CD4-positive, alpha-beta memory T cell (primary cell): ENCODE measurements around the gene TET1. TPM values are rescaled to one million over a fixed set of nuclear protein-coding genes. Genes with fewer than 3 reads are reported as not detected.
"Not testable (repeated sequence)": the region's sequence is repeated elsewhere in the genome, so short reads cannot be mapped to it uniquely, and the experiment has no call there.

ENCODE experiments used
- CTCF ChIA-PET: fragments of 350-600 bp; sonication (Branson Sonifier 250); formaldehyde crosslinking; loops from one replicate; lab custom pipeline; 2021; ENCODE audit warnings: inconsistent platforms; ENCODE audit not compliant: partially characterized antibody; lab: Charles Lee
- POLR2A ChIA-PET: fragments of 350-600 bp; sonication (Branson Sonifier 250); formaldehyde crosslinking; loops from one replicate; lab custom pipeline; 2021; ENCODE audit not compliant: partially characterized antibody; lab: Charles Lee
- DNase-seq, 5 donors: peaks; one replicate each; pipeline versions ENCODE4 v3.0.0 to v3.0.0-alpha.2; 2020 to 2022; ENCODE audit warnings: mixed read lengths in 1 of 5
- H3K27ac ChIP-seq: one replicate; pipeline ENCODE4 v1.7.0; 2013; ENCODE audit warnings: low read depth, low read length
- H3K27me3 ChIP-seq: 2 replicates; pipeline ENCODE4 v1.7.0; 2013; ENCODE audit warnings: mild to moderate bottlenecking, low read length, moderate library complexity; ENCODE audit not compliant: insufficient read depth
- H3K36me3 ChIP-seq: 2 replicates; pipeline ENCODE4 v1.7.0; 2013; ENCODE audit warnings: mild to moderate bottlenecking, low read length, moderate library complexity; ENCODE audit not compliant: insufficient read depth
- H3K4me1 ChIP-seq: 2 replicates; pipeline ENCODE4 v1.7.0; 2013; ENCODE audit warnings: mild to moderate bottlenecking, low read length, moderate library complexity; ENCODE audit not compliant: insufficient read depth
- H3K4me3 ChIP-seq, 2 donors: one replicate each; pipeline ENCODE4 v1.7.0; 2013; ENCODE audit warnings: low read length in 2 of 2, mild to moderate bottlenecking in 1 of 2
- H3K9me3 ChIP-seq, 2 donors: one replicate each; pipeline ENCODE4 v1.7.0; 2013; ENCODE audit warnings: low read length in 2 of 2, control low read depth in 1 of 2; ENCODE audit not compliant: control insufficient read depth in 1 of 2
- H3K27ac Mint-ChIP-seq, 7 donors: one replicate each; pipeline ENCODE4 v1.8.0; 2020 to 2021; ENCODE audit warnings: mixed read lengths in 7 of 7, mild to moderate bottlenecking in 6 of 7, inconsistent platforms in 3 of 7, moderate library complexity in 3 of 7
- H3K27me3 Mint-ChIP-seq, 2 donors: one replicate each; pipeline ENCODE4 v1.8.0; 2020 to 2021; ENCODE audit warnings: mixed read lengths in 2 of 2
- H3K36me3 Mint-ChIP-seq, 2 donors: one replicate each; pipeline ENCODE4 v1.8.0; 2020 to 2021; ENCODE audit warnings: mixed read lengths in 2 of 2, inconsistent platforms in 1 of 2, mild to moderate bottlenecking in 1 of 2
- H3K4me1 Mint-ChIP-seq, 4 donors: one replicate each; pipeline ENCODE4 v1.8.0; 2020 to 2021; ENCODE audit warnings: mixed read lengths in 4 of 4, mild to moderate bottlenecking in 1 of 4
- H3K4me3 Mint-ChIP-seq, 8 donors: one replicate each; pipeline ENCODE4 v1.8.0; 2020 to 2021; ENCODE audit warnings: mixed read lengths in 8 of 8, mild to moderate bottlenecking in 7 of 8, moderate library complexity in 6 of 8, inconsistent platforms in 3 of 8
- H3K9me3 Mint-ChIP-seq, 8 donors: one replicate each; pipeline ENCODE4 v1.8.0; 2020 to 2021; ENCODE audit warnings: mixed read lengths in 8 of 8, mild to moderate bottlenecking in 5 of 8, inconsistent platforms in 3 of 8, moderate library complexity in 1 of 8
- intact Hi-C: fragments of 100-400 bp; cut with micrococcal nuclease; formaldehyde crosslinking; loops from one replicate; pipeline ENCODE4 v1.15.1; 2023
- polyA plus RNA-seq, 2 donors: library from polyadenylated mRNA; unstranded; fragments of 300-500 nt; fragmentation: Illumina TruSeq; gene quantifications; one replicate each; pipeline ENCODE4 v1.2.3, GENCODE V29; 2021
- total RNA-seq, 2 experiments: library from RNA; stranded (reverse); gene quantifications; one replicate each; pipeline ENCODE4 v1.2.3, GENCODE V29; 2021

Gene TET1
- total RNA-seq: 1 to 10 TPM; 1.4 to 1.5 TPM
- polyA plus RNA-seq: 1 to 10 TPM in 1 of 2 donors, under 1 TPM in 1; 0.71 to 1.0 TPM

DNA sequence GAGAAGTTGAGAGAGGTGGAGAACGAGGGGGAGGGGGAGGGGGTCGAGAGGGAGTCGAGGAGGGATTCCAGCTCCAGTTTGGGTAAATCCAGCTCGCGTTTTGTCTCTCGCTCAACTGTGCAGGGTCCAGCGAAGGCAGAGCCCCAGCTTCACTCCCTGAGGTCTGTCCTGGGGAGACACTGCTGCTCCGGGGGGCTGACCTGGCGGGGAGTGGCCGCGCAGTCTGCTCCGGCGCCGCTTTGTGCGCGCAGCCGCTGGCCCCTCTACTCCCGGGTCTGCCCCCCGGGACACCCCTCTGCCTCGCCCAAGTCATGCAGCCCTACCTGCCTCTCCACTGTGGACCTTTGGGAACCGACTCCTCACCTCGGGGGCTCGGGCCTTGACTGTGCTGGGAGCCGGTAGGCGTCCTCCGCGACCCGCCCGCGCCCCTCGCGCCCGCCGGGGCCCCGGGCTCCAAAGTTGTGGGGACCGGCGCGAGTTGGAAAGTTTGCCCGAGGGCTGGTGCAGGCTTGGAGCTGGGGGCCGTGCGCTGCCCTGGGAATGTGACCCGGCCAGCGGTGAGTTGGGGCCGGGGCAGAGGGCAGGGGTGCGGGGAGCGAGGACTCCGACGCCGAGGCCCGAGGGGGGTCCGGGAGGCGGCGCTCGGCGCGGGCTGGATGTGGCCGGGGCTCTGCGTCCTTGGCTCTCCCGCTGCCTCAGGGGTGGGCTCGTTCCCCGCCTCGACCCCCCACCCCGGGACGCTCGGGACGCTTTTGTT is at the start of gene TET1:
TSS of gene TET1 (plus strand) at position 152 of the 757 bp plus-strand sequence. CDS start 12,002 bp downstream, outside the sequence.
- H3K27ac Mint-ChIP-seq: no peak within 1 kb of the TSS
- intact Hi-C loops: loop anchor here (1.0 kb wide), 1 partner anchor 40 kb away; no protein-coding TSS in a partner anchor
- H3K9me3 Mint-ChIP-seq: no peaks in the 10 kb centered on the region
- Histone ChIP-seq H3K9me3 (no peaks in the 10 kb centered on the region), H3K4me3 (peak within 1 kb of the TSS in 1 of 2 donors; percentile 52), H3K27me3 (peaks cover 19% of the 10 kb centered on the region), H3K36me3 (no peaks in the 10 kb centered on the region), H3K27ac (no peak within 1 kb of the TSS), H3K4me1 (peaks cover 30% of the 10 kb centered on the region)
- peaks cover 15 to 34% (median 24%) of the 10 kb centered on the region in 4 donors for H3K4me1 Mint-ChIP-seq
- peak within 1 kb of the TSS; percentile 71 to 90 (median 78) for H3K4me3 Mint-ChIP-seq
- ChIA-PET CTCF (interaction anchor here (1.6 kb wide), 1 partner anchor 9 kb away, joined by 9 read pairs; no protein-coding TSS in a partner anchor), POLR2A (interaction anchor here (2.1 kb wide), 1 partner anchor 40 kb away, joined by 9 read pairs; no protein-coding TSS in a partner anchor)
- peak in 1 of 5 donors; percentile 17 for DNase-seq
- H3K27me3 Mint-ChIP-seq: peaks cover 42 to 48% of the 10 kb centered on the region in 2 donors
- H3K36me3 Mint-ChIP-seq: no peaks in the 10 kb centered on the region

DNA sequence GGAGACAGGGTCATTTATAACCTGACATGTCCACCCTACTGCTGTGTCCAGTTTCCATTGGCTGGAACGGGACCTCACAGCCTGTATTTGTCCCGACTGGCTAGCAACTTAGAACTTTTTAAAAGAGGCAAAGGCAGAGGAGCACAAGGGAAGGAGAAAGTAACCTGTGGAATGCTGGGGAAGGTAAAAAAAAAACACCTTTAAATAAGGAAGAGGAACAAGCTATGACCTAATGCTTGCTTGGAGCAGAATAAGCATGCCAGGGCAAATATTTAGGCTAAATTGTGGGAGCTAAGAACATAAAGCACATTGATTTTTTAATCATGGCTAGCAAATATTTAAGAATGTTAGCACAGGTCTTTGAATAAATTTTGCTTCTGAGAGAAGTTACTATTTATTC is 43.9 kb upstream of the TET1 start:
- H3K9me3 ChIP-seq, CTCF ChIA-PET, intact Hi-C loops, H3K4me3 Mint-ChIP-seq, H3K4me1 Mint-ChIP-seq, DNase-seq, H3K4me1 ChIP-seq, H3K27ac ChIP-seq, POLR2A ChIA-PET, H3K27me3 Mint-ChIP-seq, H3K4me3 ChIP-seq, H3K9me3 Mint-ChIP-seq, H3K27me3 ChIP-seq: not testable (repeated sequence)
- peak overlapping the region in 1 of 7 donors; percentile 61 for H3K27ac Mint-ChIP-seq
- peaks cover 11% of the 10 kb centered on the region for H3K36me3 ChIP-seq
- peaks cover 11 to 30% of the 10 kb centered on the region in 2 donors for H3K36me3 Mint-ChIP-seq

DNA sequence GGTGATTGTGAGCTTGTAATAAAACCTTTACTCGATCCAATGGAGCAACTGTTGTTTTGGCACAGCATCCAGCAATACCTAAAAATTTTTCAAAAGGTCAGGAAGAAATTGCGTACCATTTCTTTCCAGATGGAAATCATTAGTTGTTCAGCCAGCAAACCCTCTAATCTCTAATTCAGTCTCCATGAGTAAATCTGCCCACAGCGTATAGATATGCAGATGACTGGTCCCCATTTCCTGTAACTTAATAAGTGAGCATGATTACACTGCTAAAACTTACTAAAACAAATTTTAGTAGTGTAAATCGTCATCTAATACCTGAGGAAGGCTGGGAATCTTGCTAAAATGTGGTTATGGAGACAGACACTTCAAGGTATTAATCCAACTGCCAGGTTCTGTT is 43.4 kb upstream of the TET1 start:
- intact Hi-C loops: no loop called here
- ChIA-PET CTCF (no interaction called here), POLR2A (no interaction called here)
- Mint-ChIP-seq H3K27me3 (no peaks in the 10 kb centered on the region), H3K4me1 (peaks cover 0 to 5% (median 2%) of the 10 kb centered on the region in 4 donors), H3K36me3 (peaks cover 8 to 28% of the 10 kb centered on the region in 2 donors), H3K27ac (peak overlapping the region in 1 of 7 donors; percentile 46), H3K9me3 (no peaks in the 10 kb centered on the region), H3K4me3 (no peak overlapping the region)
- DNase-seq: no peak
- no peaks in the 10 kb centered on the region for H3K4me1 ChIP-seq
- no peaks in the 10 kb centered on the region for H3K9me3 ChIP-seq
- H3K36me3 ChIP-seq: peaks cover 11% of the 10 kb centered on the region
- H3K4me3 ChIP-seq: no peak overlapping the region
- H3K27ac ChIP-seq: no peak overlapping the region
- no peaks in the 10 kb centered on the region for H3K27me3 ChIP-seq

DNA sequence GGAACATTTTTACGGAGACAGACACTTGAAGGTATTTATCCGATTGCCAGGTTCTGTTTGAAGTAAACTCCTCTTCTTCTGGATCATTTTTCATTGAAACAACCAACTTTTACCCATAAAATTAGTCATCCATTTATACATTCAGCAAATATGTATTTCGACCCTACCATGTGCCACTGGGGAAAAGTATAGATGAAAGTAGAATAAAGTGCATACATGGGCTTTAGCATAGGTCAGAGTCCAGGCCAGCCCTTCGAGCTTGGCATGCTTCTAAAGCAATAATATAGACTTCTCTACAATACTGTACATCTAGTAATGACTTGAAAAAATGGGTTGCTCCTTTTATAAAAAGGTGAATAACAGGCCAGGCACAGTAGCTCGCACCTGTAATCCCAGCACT is 42.9 kb upstream of the TET1 start:
- Mint-ChIP-seq H3K36me3 (peaks cover 12 to 32% of the 10 kb centered on the region in 2 donors), H3K27ac (peak overlapping the region in 1 of 7 donors; percentile 4), H3K4me3 (no peak overlapping the region), H3K9me3 (no peaks in the 10 kb centered on the region), H3K4me1 (peaks cover 0 to 5% (median 4%) of the 10 kb centered on the region in 4 donors), H3K27me3 (no peaks in the 10 kb centered on the region)
- no peaks in the 10 kb centered on the region for H3K9me3 ChIP-seq
- no peaks in the 10 kb centered on the region for H3K27me3 ChIP-seq
- H3K36me3 ChIP-seq: peaks cover 11% of the 10 kb centered on the region
- ChIA-PET CTCF (no interaction called here), POLR2A (no interaction called here)
- no peak for DNase-seq
- H3K27ac ChIP-seq: no peak overlapping the region
- H3K4me3 ChIP-seq: no peak overlapping the region
- no peaks in the 10 kb centered on the region for H3K4me1 ChIP-seq
- intact Hi-C loops: no loop called here

DNA sequence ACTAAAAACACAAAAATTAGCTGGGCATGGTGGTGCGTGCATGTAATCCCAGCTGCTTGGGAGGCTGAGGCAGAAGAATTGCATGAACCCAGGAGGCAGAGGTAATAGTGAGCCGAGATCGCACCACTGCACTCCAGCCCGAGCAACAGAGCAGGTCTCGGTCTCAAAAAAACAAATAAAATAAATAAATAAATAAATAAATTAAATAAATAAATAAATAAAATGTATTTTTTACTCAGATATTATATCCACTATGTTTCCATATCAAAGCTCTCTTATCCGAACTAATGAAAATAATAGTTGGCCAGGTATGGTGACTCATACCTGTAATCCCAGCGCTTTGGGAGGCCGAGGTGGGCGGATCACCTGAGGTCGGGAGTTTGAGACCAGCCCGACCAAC is 41.5 kb upstream of the TET1 start:
- H3K4me1 ChIP-seq, CTCF ChIA-PET, H3K4me3 Mint-ChIP-seq, DNase-seq, H3K4me1 Mint-ChIP-seq, H3K27ac Mint-ChIP-seq, H3K9me3 ChIP-seq, H3K27me3 Mint-ChIP-seq, H3K27me3 ChIP-seq, intact Hi-C loops, H3K9me3 Mint-ChIP-seq, H3K4me3 ChIP-seq, POLR2A ChIA-PET, H3K27ac ChIP-seq: not testable (repeated sequence)
- H3K36me3 ChIP-seq: peaks cover 11% of the 10 kb centered on the region
- H3K36me3 Mint-ChIP-seq: peaks cover 10 to 32% of the 10 kb centered on the region in 2 donors

DNA sequence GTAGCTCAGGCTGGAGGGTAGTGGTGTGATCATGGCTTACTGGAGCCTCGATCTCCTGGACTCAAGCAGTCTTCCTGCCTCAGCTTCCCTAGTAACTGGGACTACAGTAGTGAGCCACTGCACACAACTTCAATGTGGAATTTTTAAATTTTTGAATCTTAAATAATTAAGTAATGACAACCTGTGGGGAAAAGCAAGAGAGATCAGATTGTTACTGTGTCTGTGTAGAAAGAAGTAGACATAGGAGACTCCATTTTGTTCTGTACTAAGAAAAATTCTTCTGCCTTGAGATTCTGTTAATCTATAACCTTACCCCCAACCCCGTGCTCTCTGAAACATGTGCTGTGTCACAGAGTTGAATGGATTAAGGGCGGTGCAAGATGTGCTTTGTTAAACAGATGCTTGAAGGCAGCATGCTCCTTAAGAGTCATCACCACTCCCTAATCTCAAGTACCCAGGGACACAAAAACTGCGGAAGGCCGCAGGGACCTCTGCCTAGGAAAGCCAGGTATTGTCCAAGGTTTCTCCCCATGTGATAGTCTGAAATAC is 34.6 kb upstream of the TET1 start:
- H3K27me3 Mint-ChIP-seq, H3K9me3 Mint-ChIP-seq, DNase-seq, H3K9me3 ChIP-seq, H3K36me3 ChIP-seq, H3K27me3 ChIP-seq, CTCF ChIA-PET, H3K4me1 ChIP-seq, H3K27ac ChIP-seq, H3K4me3 ChIP-seq, POLR2A ChIA-PET: not testable (repeated sequence)
- peak overlapping the region in 1 of 8 donors; percentile 46 for H3K4me3 Mint-ChIP-seq
- intact Hi-C loops: loop anchor here (2.0 to 10.0 kb wide), 3 partner anchors 193 to 379 kb away; partner anchors contain the start of genes CCAR1, DDX50, HNRNPH3 and PBLD
- peak overlapping the region in 3 of 7 donors; percentile 22 to 52 (median 52) for H3K27ac Mint-ChIP-seq
- H3K36me3 Mint-ChIP-seq: peaks cover 5 to 11% of the 10 kb centered on the region in 2 donors
- peaks cover 5 to 13% (median 9%) of the 10 kb centered on the region in 4 donors for H3K4me1 Mint-ChIP-seq

DNA sequence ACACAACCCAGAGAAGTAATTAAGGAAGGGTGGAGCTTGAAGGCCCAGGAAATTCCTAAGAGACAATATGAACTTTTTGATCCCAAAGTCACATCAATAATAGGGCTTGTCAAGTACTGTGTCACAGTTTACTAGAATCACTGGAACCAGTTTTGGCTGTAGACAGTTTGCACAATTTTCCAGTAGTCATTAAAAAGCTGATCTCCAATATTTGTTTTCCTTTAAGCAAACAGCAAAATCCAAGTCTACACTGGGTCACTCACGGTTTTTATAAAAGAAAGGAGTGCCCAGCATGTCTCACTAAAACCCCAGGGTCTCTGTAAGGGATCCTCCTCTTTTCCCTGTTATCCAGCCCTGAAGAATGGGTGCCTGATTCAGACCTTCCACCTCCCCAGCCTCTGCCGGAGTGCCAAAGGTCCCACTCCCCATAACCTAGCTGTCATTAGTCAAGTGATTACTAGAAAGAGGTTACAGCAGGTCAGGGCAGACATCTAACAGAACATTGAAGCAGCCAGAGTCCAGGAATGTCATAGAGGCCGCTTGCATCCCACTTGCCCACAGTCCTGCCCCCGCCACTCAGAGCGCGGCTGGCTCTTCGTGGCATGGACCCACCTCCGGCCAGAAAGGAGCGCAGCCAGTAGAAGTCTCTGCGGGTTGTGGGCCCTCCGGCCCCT is 33.4 kb upstream of the TET1 start:
- H3K27me3 ChIP-seq: no peaks in the 10 kb centered on the region
- no peaks in the 10 kb centered on the region for H3K27me3 Mint-ChIP-seq
- H3K36me3 Mint-ChIP-seq: peaks cover 5 to 6% of the 10 kb centered on the region in 2 donors
- H3K27ac ChIP-seq: peak overlapping the region; percentile 94
- no peaks in the 10 kb centered on the region for H3K9me3 ChIP-seq
- DNase-seq: peak in 1 of 5 donors; percentile 1
- H3K4me1 ChIP-seq: peaks cover 8% of the 10 kb centered on the region
- peaks cover 5 to 13% (median 7%) of the 10 kb centered on the region in 4 donors for H3K4me1 Mint-ChIP-seq
- no peaks in the 10 kb centered on the region for H3K9me3 Mint-ChIP-seq
- intact Hi-C loops: loop anchor here (2.0 to 10.0 kb wide), 3 partner anchors 194 to 378 kb away; partner anchors contain the start of genes CCAR1, DDX50, HNRNPH3 and PBLD
- H3K4me3 ChIP-seq: peak overlapping the region; percentile 93
- H3K36me3 ChIP-seq: no peaks in the 10 kb centered on the region
- H3K27ac Mint-ChIP-seq: peak overlapping the region; percentile 82 to 98 (median 97)
- POLR2A ChIA-PET: interaction anchor here (0.7 kb wide), 1 partner anchor 74 kb away, joined by 3 read pairs; no protein-coding TSS in a partner anchor
- H3K4me3 Mint-ChIP-seq: peak overlapping the region; percentile 84 to 94 (median 90)
- CTCF ChIA-PET: no interaction called here
